DND-41 (cell line): ENCODE measurements around the gene ZC3H7A.

Experiments
- ATAC-seq: fragments of 200-7000 bp; cut with Tn5 transposase; 3 replicates; pipeline ENCODE4 v1.9.1; 2021; ENCODE audit warnings: low read depth; ENCODE audit not compliant: insufficient read depth
- DNase-seq: peaks from one replicate; pipeline ENCODE4 v3.0.0-alpha.2; 2020
- H2AFZ ChIP-seq: 2 replicates; pipeline ENCODE4 v1.6.0; 2012; ENCODE audit warnings: low read depth, low read length
- H3K27ac ChIP-seq: 2 replicates; pipeline ENCODE4 v1.5.1; 2012; ENCODE audit warnings: low read length, inconsistent platforms
- H3K27me3 ChIP-seq: fragments of 200-600 bp; sonication (generic); 2 replicates; pipeline ENCODE4 v1.6.0; 2012; ENCODE audit warnings: low read length, mild to moderate bottlenecking, inconsistent platforms; ENCODE audit not compliant: insufficient read depth, poor library complexity
- H3K36me3 ChIP-seq: 2 replicates; pipeline ENCODE4 v1.5.1; 2012; ENCODE audit warnings: low read length, inconsistent platforms; ENCODE audit not compliant: insufficient read depth
- H3K4me1 ChIP-seq: 2 replicates; pipeline ENCODE4 v1.5.1; 2012; ENCODE audit warnings: mild to moderate bottlenecking, low read length; ENCODE audit not compliant: insufficient read depth
- H3K4me2 ChIP-seq: 2 replicates; pipeline ENCODE4 v1.6.0; 2012; ENCODE audit warnings: mild to moderate bottlenecking, moderate library complexity, low read length, inconsistent platforms; ENCODE audit not compliant: insufficient read depth
- H3K4me3 ChIP-seq, 2 experiments: fragments of 200-600 bp in 1 of 2; shearing (Covaris generic) in 1 of 2; 2 replicates each; pipeline ENCODE4 v1.5.1; 2012 to 2016; ENCODE audit warnings: inconsistent platforms in 2 of 2, low read length in 2 of 2, mild to moderate bottlenecking in 2 of 2, low read depth in 1 of 2, moderate library complexity in 1 of 2
- H3K79me2 ChIP-seq: 2 replicates; pipeline ENCODE4 v1.6.0; 2012; ENCODE audit warnings: low read length, inconsistent platforms; ENCODE audit not compliant: insufficient read depth
- H3K9ac ChIP-seq: 2 replicates; pipeline ENCODE4 v1.6.0; 2012; ENCODE audit warnings: low read depth, mild to moderate bottlenecking, inconsistent platforms, low read length, moderate library complexity
- H3K9me3 ChIP-seq: 2 replicates; pipeline ENCODE4 v1.5.1; 2012; ENCODE audit warnings: low read length, moderate library complexity, mild to moderate bottlenecking, inconsistent platforms; ENCODE audit not compliant: insufficient read depth, severe bottlenecking
- H4K20me1 ChIP-seq: 2 replicates; pipeline ENCODE4 v1.6.0; 2012; ENCODE audit warnings: low read length; ENCODE audit not compliant: insufficient read depth
- CTCF ChIP-seq: IDR thresholded peaks from 2 replicates; pipeline ENCODE4 v1.5.1; 2012; ENCODE audit warnings: borderline replicate concordance, low read length, moderate library complexity, mild to moderate bottlenecking; ENCODE audit not compliant: poor library complexity, severe bottlenecking; ENCODE audit errors: extremely low read depth
- EZH2 ChIP-seq: IDR thresholded peaks from 3 replicates; pipeline ENCODE4 v1.6.1; 2012; ENCODE audit warnings: borderline replicate concordance, low read depth, mild to moderate bottlenecking, moderate library complexity, low read length, inconsistent platforms; ENCODE audit not compliant: severe bottlenecking

ZC3H7A gene

GRCh38 chr16:11843206-11843605 lies 46.1 kb upstream of the ZC3H7A start:
- peaks cover 93% of the 10 kb centered on the region for H3K36me3 ChIP-seq

DNA sequence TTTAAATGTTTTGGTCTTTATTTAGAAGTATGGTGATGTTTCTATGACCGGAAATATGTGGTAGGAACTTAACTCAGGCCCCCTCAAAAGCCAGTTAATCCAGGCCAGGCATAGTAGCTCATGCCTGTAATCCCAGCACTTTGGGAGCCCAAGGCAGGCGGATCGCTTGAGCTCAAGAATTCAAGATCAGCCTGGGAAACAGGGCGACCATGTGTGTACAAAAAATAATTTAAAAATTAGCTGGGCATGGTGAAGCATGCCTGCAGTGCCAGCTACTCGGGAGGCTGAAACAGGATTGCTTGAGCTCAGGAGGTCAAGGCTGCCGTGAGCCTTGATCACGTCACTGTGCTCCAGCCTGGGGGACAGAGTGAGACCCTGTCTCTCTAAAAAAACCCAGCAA lies 44.0 kb upstream of the ZC3H7A start:
- peaks cover 25% of the 10 kb centered on the region for H3K79me2 ChIP-seq

More at GRCh38 chr16:11843206-11843605, 46.1 kb upstream of the ZC3H7A start:
- DNase-seq (no peak), ATAC-seq (no peak)
- Histone ChIP-seq H3K9me3 (no peaks in the 10 kb centered on the region), H3K9ac (no peak overlapping the region), H3K4me2 (no peak overlapping the region), H3K79me2 (peaks cover 44% of the 10 kb centered on the region), H3K27ac (no peak overlapping the region), H2AFZ (no peak overlapping the region), H3K4me1 (peaks cover 8% of the 10 kb centered on the region; the same call in 1 of the 2 replicates), H3K4me3 (no peak overlapping the region), H4K20me1 (peaks cover 35% of the 10 kb centered on the region; the same call in 1 of the 2 replicates), H3K27me3 (no peaks in the 10 kb centered on the region)
- TF ChIP-seq EZH2: no peak
- TF ChIP-seq CTCF: no peak

DNA sequence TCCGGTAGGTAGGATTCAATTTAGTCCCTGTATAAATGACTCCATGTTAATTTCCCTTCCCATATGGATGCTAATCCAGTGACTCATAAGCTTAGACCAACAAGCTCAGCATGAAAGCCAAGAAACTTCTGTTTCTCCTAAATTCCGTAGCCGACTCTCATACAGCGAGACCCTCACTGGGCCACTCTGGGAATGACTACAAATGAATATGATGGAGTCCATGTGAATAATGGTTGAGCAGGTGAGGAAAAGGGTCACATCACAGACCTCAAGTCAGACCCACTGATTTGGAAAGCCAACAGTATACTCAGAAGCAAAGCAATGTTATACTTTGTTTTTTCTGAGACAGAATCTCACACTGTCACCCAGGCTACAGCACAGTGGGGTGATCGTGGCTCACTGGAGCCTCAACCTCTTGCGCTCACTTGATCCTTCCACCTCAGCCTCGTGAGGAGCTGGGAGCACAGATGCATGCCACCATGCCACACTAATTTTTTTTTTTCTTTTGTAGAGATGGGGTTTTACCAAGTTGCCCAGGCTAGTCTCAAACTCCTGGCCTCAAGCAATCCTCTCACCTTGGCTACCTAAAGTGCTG lies 39.7 kb upstream of the ZC3H7A start:
- Histone ChIP-seq H4K20me1 (peaks cover 7% of the 10 kb centered on the region), H3K4me2 (no peak overlapping the region), H2AFZ (no peak overlapping the region), H3K9me3 (no peaks in the 10 kb centered on the region), H3K79me2 (no peaks in the 10 kb centered on the region), H3K9ac (no peak overlapping the region), H3K4me3 (no peak overlapping the region), H3K27me3 (no peaks in the 10 kb centered on the region), H3K27ac (no peak overlapping the region), H3K36me3 (peaks cover 60% of the 10 kb centered on the region), H3K4me1 (no peaks in the 10 kb centered on the region)
- TF ChIP-seq EZH2 (no peak), CTCF (no peak)
- peak; percentile 30; the same call in 2 of the 3 replicates for ATAC-seq
- no peak for DNase-seq

More for the DNA sequence above, 44.0 kb upstream of the ZC3H7A start:
- no peak for ATAC-seq
- Histone ChIP-seq H3K9me3 (no peaks in the 10 kb centered on the region), H4K20me1 (peaks cover 29% of the 10 kb centered on the region), H3K4me2 (no peak overlapping the region), H3K36me3 (peaks cover 95% of the 10 kb centered on the region), H3K27me3 (no peaks in the 10 kb centered on the region), H3K4me3 (no peak overlapping the region), H3K4me1 (no peaks in the 10 kb centered on the region), H3K9ac (no peak overlapping the region), H3K27ac (no peak overlapping the region), H2AFZ (no peak overlapping the region)
- DNase-seq: no peak
- TF ChIP-seq CTCF: no peak
- no peak for TF ChIP-seq EZH2
